ENCODE data around the gene LCP2.

- no peak for TF ChIP-seq CTCF (conservative IDR thresholded peaks at IDR 0.05; ENCODE audit: low read depth, low read length)
- no peak for TF ChIP-seq EZH2 (IDR thresholded peaks at IDR 0.05; ENCODE audit: low read length, unreplicated experiment)
Observed at GRCh38 chr5:170249355-170249754, 48.2 kb downstream of the LCP2 start.
